ENCODE measurements around the gene ANKRD44.
A peak's percentile ranks its signal among the peaks of the same experiment; 100 is the strongest.

The ANKRD44 gene

GRCh38 chr2:197191177-197191939 is 119.2 kb downstream of the ANKRD44 start:
- Histone ChIP-seq H3K27me3 (ENCODE audit: control insufficient read depth, low read length) (no peaks in the 10 kb centered on the region), H3K36me3 (ENCODE audit: control insufficient read depth, low read length) (peaks cover 5% of the 10 kb centered on the region), H3K79me2 (ENCODE audit: control insufficient read depth, low read length) (peaks cover 50% of the 10 kb centered on the region), H3K4me1 (ENCODE audit: control insufficient read depth, low read length) (peaks cover 25% of the 10 kb centered on the region), H3K4me2 (ENCODE audit: low read length) (peak overlapping the region; percentile 43), H3K4me3 (ENCODE audit: low read length) (peak overlapping the region; percentile 12; the same call in 1 of the 2 replicates), H3K9me2 (replicated peaks; ENCODE audit: control insufficient read depth, low read length) (no peaks in the 10 kb centered on the region), H3K9me3 (ENCODE audit: control insufficient read depth, insufficient read depth, low read length) (no peaks in the 10 kb centered on the region), H3K27ac (ENCODE audit: low read depth, low read length) (no peak overlapping the region), H4K20me1 (ENCODE audit: control insufficient read depth, insufficient read depth, low read depth, low read length) (no peaks in the 10 kb centered on the region), H3F3A (ENCODE audit: control insufficient read depth, insufficient read depth) (peaks cover 3% of the 10 kb centered on the region)
- TF ChIP-seq CTCF (IDR thresholded peaks at IDR 0.05; ENCODE audit: low read depth, low read length, poor library complexity, severe bottlenecking) (peak; percentile 77), EZH2phosphoT487 (IDR thresholded peaks at IDR 0.05; ENCODE audit: borderline replicate concordance, low read length) (no peak)

- Histone ChIP-seq H3K27me3 (ENCODE audit: control insufficient read depth, low read length) (no peaks in the 10 kb centered on the region), H3K4me3 (ENCODE audit: low read length) (no peak overlapping the region), H3K4me2 (ENCODE audit: low read length) (no peak overlapping the region), H3F3A (ENCODE audit: control insufficient read depth, insufficient read depth) (peaks cover 3% of the 10 kb centered on the region), H3K79me2 (ENCODE audit: control insufficient read depth, low read length) (peaks cover 41% of the 10 kb centered on the region), H3K9me2 (replicated peaks; ENCODE audit: control insufficient read depth, low read length) (no peaks in the 10 kb centered on the region), H4K20me1 (ENCODE audit: control insufficient read depth, insufficient read depth, low read depth, low read length) (no peaks in the 10 kb centered on the region), H3K36me3 (ENCODE audit: control insufficient read depth, low read length) (peaks cover 17% of the 10 kb centered on the region), H3K4me1 (ENCODE audit: control insufficient read depth, low read length) (peaks cover 17% of the 10 kb centered on the region), H3K9me3 (ENCODE audit: control insufficient read depth, insufficient read depth, low read length) (no peaks in the 10 kb centered on the region), H3K27ac (ENCODE audit: low read depth, low read length) (no peak overlapping the region)
- TF ChIP-seq CTCF (IDR thresholded peaks at IDR 0.05; ENCODE audit: low read depth, low read length, poor library complexity, severe bottlenecking) (no peak), EZH2phosphoT487 (IDR thresholded peaks at IDR 0.05; ENCODE audit: borderline replicate concordance, low read length) (no peak)
Observed at GRCh38 chr2:197190100-197190432, 120.5 kb downstream of the ANKRD44 start.

- no peak for TF ChIP-seq CTCF (IDR thresholded peaks at IDR 0.05; ENCODE audit: low read depth, low read length, poor library complexity, severe bottlenecking)
- TF ChIP-seq EZH2phosphoT487 (IDR thresholded peaks at IDR 0.05; ENCODE audit: borderline replicate concordance, low read length) = no peak
Observed at GRCh38 chr2:197189426-197190099, 121.0 kb downstream of the ANKRD44 start.

More at GRCh38 chr2:197189426-197190099, 121.0 kb downstream of the ANKRD44 start:
- no peak overlapping the region for H3K4me2 ChIP-seq (ENCODE audit: low read length)
- no peak overlapping the region for H3K4me3 ChIP-seq (ENCODE audit: low read length)
- no peak overlapping the region for H3K27ac ChIP-seq (ENCODE audit: low read depth, low read length)
- peaks cover 3% of the 10 kb centered on the region for H3F3A ChIP-seq (ENCODE audit: control insufficient read depth, insufficient read depth)
- H3K27me3 ChIP-seq (ENCODE audit: control insufficient read depth, low read length) = no peaks in the 10 kb centered on the region
- peaks cover 41% of the 10 kb centered on the region for H3K79me2 ChIP-seq (ENCODE audit: control insufficient read depth, low read length)
- peaks cover 17% of the 10 kb centered on the region for H3K4me1 ChIP-seq (ENCODE audit: control insufficient read depth, low read length)
- no peaks in the 10 kb centered on the region for H3K9me2 ChIP-seq (replicated peaks; ENCODE audit: control insufficient read depth, low read length)
- H3K36me3 ChIP-seq (ENCODE audit: control insufficient read depth, low read length) = peaks cover 19% of the 10 kb centered on the region
- no peaks in the 10 kb centered on the region for H3K9me3 ChIP-seq (ENCODE audit: control insufficient read depth, insufficient read depth, low read length)
- H4K20me1 ChIP-seq (ENCODE audit: control insufficient read depth, insufficient read depth, low read depth, low read length) = no peaks in the 10 kb centered on the region

Measured in DOHH2 (cell line).